C4-2B (cell line): ENCODE data around the gene IL22RA2.

Experiments used
- ZFX ChIP-seq: fragments of 450-650 bp; IDR thresholded peaks from 2 replicates; pipeline ENCODE4 v1.6.1; 2017
- TF ChIP-seq, protein P1 (sequence below): fragments of 450-650 bp; conservative IDR thresholded peaks from 2 replicates; pipeline ENCODE4 v1.5.1; 2017; ENCODE audit warnings: mild to moderate bottlenecking

DNA sequence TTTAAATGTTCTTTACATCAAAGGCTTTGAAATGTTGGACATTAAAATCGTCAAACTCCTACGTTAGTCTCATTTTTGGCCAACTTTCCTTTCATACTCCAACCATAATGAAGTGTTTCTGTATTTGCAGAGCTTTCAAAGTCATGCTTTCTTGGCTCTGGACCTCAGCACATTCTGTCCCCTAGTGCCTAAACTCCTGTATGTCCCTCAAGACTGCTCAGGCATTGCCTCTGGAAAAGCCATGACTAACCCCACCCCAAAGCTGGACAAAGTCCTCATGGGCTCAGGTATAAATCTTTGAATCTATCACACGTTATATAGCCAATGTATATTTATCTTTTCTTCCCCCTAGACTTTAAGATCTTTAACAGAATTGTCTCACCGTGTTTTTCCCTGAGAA lies 26.8 kb upstream of the IL22RA2 start:
- TF ChIP-seq, protein P1, sequence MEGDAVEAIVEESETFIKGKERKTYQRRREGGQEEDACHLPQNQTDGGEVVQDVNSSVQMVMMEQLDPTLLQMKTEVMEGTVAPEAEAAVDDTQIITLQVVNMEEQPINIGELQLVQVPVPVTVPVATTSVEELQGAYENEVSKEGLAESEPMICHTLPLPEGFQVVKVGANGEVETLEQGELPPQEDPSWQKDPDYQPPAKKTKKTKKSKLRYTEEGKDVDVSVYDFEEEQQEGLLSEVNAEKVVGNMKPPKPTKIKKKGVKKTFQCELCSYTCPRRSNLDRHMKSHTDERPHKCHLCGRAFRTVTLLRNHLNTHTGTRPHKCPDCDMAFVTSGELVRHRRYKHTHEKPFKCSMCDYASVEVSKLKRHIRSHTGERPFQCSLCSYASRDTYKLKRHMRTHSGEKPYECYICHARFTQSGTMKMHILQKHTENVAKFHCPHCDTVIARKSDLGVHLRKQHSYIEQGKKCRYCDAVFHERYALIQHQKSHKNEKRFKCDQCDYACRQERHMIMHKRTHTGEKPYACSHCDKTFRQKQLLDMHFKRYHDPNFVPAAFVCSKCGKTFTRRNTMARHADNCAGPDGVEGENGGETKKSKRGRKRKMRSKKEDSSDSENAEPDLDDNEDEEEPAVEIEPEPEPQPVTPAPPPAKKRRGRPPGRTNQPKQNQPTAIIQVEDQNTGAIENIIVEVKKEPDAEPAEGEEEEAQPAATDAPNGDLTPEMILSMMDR = no peak
- TF ChIP-seq ZFX = no peak
